Testis (tissue), 3 donors: ENCODE data around the gene TRAPPC12. TPM values are rescaled to one million over a fixed set of nuclear protein-coding genes. Genes with fewer than 3 reads are reported as not detected.

ENCODE experiments used
- DNase-seq: peaks from one replicate; pipeline ENCODE4 v3.0.0-alpha.2; 2019
- H3K27ac ChIP-seq, 2 donors: fragments of 200-600 bp; sonication (generic); one replicate each; pipeline ENCODE4 v1.5.1; 2019
- H3K27me3 ChIP-seq: fragments of 200-600 bp; sonication (generic); one replicate; pipeline ENCODE4 v1.5.1; 2019
- H3K36me3 ChIP-seq: fragments of 200-600 bp; sonication (generic); one replicate; pipeline ENCODE4 v1.5.1; 2017; ENCODE audit warnings: low read depth; ENCODE audit errors: missing control alignments
- H3K4me1 ChIP-seq: fragments of 200-600 bp; sonication (generic); one replicate; pipeline ENCODE4 v1.5.1; 2019
- H3K4me3 ChIP-seq, 2 donors: fragments of 200-600 bp; sonication (generic); one replicate each; pipeline ENCODE4 v1.5.1; 2017 to 2019
- H3K9me3 ChIP-seq: fragments of 200-600 bp; sonication (generic); one replicate; pipeline ENCODE4 v1.5.1; 2017
- POLR2A ChIP-seq: fragments of 450-650 bp; IDR thresholded peaks from one replicate; pipeline ENCODE4 v1.6.1; 2017; ENCODE audit warnings: antibody characterized with exemption, mild to moderate bottlenecking, moderate library complexity
- WGBS, 2 donors: methylation state at CpG; one replicate each; pipeline ENCODE4 v1.1.5; 2018; 5-methylcytosine and 5-hydroxymethylcytosine counted together
- intact Hi-C: fragments of 100-400 bp; cut with DNase I; formaldehyde crosslinking; loops from one replicate; pipeline ENCODE4 v1.15.1; 2023; ENCODE audit warnings: low total_unique reads
- polyA plus RNA-seq: library from polyadenylated mRNA; stranded (reverse); fragments of 350-450 nt; fragmentation: Illumina TruSeq; extraction: RNeasy Lipid Tissue Mini Kit (QIAGEN cat#74804); gene quantifications from one replicate; pipeline ENCODE4 v1.2.3, GENCODE V29; 2014; ENCODE audit warnings: low read depth, low replicate concordance; ENCODE audit not compliant: insufficient read depth
- total RNA-seq, 2 donors: library from RNA; depleted of rRNA; stranded (reverse); fragments of >200 nt; gene quantifications; one replicate each; pipeline ENCODE4 v1.2.3, GENCODE V29; 2016
- TF ChIP-seq, protein P1 (sequence below), 3 experiments: fragments of 450-650 bp in 2 of 3; fragments of 200-600 bp in 1 of 3; sonication (generic) in 1 of 3; IDR thresholded peaks; one replicate each; pipeline ENCODE4 v1.5.1; 2016 to 2019; ENCODE audit warnings: antibody characterized with exemption in 3 of 3, mild to moderate bottlenecking in 2 of 3, moderate library complexity in 1 of 3

Gene TRAPPC12
- total and polyA plus RNA-seq, 3 donors from 2014 or later, result 172 to 406 (median 236) TPM

DNA sequence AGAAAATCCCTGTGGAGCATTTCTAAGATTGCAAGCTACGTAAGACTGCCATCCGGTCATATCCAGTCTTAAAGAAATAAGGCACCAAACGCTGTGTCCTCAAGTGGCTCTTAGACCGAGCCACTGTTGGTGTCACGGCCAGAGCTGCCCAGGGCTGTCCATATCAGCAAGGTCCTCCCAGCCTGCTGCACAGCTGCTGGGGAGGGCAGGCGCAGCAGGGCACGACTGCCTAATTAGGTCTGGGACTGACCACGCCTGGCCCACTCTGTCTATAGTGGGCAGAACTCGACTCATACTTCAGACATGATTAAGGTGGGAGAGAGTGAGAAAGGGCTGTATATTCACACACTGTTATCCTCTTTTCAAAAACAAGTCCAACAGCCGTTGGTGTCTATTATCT, 41.2 kb upstream of the TRAPPC12 start:
- no peak for DNase-seq
- no peaks in the 10 kb centered on the region for H3K27me3 ChIP-seq
- H3K27ac ChIP-seq, result no peak overlapping the region
- TF ChIP-seq POLR2A, result no peak
- TF ChIP-seq, protein P1, sequence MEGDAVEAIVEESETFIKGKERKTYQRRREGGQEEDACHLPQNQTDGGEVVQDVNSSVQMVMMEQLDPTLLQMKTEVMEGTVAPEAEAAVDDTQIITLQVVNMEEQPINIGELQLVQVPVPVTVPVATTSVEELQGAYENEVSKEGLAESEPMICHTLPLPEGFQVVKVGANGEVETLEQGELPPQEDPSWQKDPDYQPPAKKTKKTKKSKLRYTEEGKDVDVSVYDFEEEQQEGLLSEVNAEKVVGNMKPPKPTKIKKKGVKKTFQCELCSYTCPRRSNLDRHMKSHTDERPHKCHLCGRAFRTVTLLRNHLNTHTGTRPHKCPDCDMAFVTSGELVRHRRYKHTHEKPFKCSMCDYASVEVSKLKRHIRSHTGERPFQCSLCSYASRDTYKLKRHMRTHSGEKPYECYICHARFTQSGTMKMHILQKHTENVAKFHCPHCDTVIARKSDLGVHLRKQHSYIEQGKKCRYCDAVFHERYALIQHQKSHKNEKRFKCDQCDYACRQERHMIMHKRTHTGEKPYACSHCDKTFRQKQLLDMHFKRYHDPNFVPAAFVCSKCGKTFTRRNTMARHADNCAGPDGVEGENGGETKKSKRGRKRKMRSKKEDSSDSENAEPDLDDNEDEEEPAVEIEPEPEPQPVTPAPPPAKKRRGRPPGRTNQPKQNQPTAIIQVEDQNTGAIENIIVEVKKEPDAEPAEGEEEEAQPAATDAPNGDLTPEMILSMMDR (IDR thresholded peaks at IDR 0.05), result no peak
- H3K4me1 ChIP-seq, result no peaks in the 10 kb centered on the region
- H3K9me3 ChIP-seq, result no peaks in the 10 kb centered on the region
- no peaks in the 10 kb centered on the region for H3K36me3 ChIP-seq
- no peak overlapping the region for H3K4me3 ChIP-seq
- intact Hi-C loops, result no loop called here
- WGBS, 2 donors, result 85 to 89% methylated on average over 10 of the region's 10 CpGs

DNA sequence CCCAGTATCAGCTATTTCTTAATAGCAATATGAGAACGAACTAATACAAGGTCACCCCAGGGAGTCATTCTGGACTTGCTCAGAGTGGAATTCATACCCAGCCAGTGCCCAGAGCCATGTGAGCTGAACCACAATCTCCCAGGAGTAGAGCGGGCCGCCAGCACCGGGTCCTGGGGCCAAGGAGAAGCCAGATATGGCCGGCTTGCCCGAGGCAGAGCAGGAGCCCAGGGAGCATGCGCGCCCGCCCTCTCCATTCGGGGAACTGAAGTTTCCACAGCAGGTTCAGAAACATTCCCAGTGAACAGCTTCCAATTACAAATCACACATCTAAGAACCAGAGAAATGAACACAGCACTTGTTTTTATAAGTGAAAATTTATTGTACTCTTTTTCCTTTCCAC, 39.4 kb upstream of the TRAPPC12 start:
- H3K27me3 ChIP-seq, result no peaks in the 10 kb centered on the region
- H3K27ac ChIP-seq, result no peak overlapping the region
- peaks cover 6% of the 10 kb centered on the region for H3K4me1 ChIP-seq
- H3K4me3 ChIP-seq, result peak overlapping the region; percentile 9 to 15
- WGBS, 2 donors, result 76% methylated on average over 10 of the region's 10 CpGs
- peak; percentile 58 for DNase-seq
- intact Hi-C loops, result no loop called here
- no peaks in the 10 kb centered on the region for H3K36me3 ChIP-seq
- no peaks in the 10 kb centered on the region for H3K9me3 ChIP-seq
- no peak for TF ChIP-seq POLR2A
- TF ChIP-seq, protein P1 (IDR thresholded peaks at IDR 0.05), result no peak

DNA sequence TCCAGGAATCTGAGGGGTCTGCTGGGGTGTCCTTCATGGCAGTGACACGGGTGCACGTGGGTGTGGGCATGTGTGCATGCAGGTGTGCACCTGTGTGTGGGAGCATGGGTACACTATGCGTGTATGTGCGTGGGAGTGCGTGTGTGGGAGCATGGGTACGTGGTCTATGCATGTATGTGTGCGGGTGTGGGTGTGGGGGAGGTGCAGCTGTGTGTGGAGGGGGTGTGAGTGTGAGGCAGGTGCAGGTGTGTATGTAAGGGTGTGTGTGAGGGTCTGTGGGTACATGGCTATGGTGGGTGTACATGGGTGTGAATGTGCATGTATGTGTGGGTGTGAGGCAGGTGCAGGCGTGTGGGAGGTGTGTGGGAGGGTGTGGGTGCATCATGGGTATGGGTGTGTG, 38.2 kb upstream of the TRAPPC12 start:
- H3K27ac ChIP-seq, result no peak overlapping the region
- TF ChIP-seq POLR2A, result no peak
- TF ChIP-seq, protein P1 (IDR thresholded peaks at IDR 0.05), result no peak
- H3K4me1 ChIP-seq, result peaks cover 6% of the 10 kb centered on the region
- H3K4me3 ChIP-seq, result no peak overlapping the region
- WGBS, 2 donors, result 90 to 96% methylated on average over 7 to 8 of the region's 8 CpGs
- no peaks in the 10 kb centered on the region for H3K36me3 ChIP-seq
- intact Hi-C loops, result no loop called here
- no peaks in the 10 kb centered on the region for H3K9me3 ChIP-seq
- no peaks in the 10 kb centered on the region for H3K27me3 ChIP-seq
- no peak for DNase-seq

DNA sequence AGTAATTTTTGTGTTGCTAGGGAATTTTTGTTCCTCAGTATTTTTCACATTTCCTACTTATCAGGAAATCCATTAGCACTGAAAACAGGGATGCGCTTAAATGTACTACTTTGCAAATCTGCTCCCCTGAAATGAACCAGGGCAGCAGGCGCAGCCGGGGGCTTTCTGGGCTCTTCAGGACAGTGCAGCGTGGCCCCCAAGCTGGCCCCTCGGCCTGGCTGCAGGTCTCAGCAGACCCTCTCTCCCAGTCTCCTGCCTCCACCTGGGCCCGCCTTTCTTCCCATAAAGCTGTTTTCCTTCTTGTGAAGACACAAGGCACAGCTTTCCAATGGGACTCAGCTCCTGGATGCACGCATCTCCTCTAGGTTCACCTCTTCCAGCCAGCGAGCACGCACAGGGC, 37.2 kb upstream of the TRAPPC12 start:
- H3K27me3 ChIP-seq, result no peaks in the 10 kb centered on the region
- no peak overlapping the region for H3K4me3 ChIP-seq
- intact Hi-C loops, result no loop called here
- no peak overlapping the region for H3K27ac ChIP-seq
- no peak for DNase-seq
- 92 to 98% methylated on average over 9 of the region's 9 CpGs for WGBS, 2 donors
- no peaks in the 10 kb centered on the region for H3K36me3 ChIP-seq
- H3K4me1 ChIP-seq, result peaks cover 6% of the 10 kb centered on the region
- H3K9me3 ChIP-seq, result no peaks in the 10 kb centered on the region
- TF ChIP-seq POLR2A, result no peak
- TF ChIP-seq, protein P1 (IDR thresholded peaks at IDR 0.05), result no peak

DNA sequence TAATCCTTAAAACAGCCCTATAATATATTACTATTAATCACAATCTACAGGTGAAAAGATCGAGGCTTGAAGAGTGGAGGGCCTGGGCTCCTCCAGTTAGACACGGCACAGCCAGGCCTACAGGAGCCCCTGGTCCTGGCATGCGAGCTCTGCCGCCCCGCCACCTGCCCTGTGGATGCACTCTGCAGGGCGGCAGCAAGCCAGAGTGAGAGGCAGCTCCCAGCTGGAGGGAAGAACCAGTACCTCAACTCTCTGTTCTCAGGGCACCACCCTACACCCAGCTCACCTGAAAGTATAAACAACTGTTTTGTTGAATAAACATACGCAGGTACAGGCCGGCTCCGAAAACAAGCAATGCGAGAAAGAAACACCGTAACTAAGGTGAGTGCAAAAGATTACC, 36.5 kb upstream of the TRAPPC12 start:
- Histone ChIP-seq H3K27ac (no peak overlapping the region), H3K4me3 (no peak overlapping the region), H3K9me3 (no peaks in the 10 kb centered on the region), H3K27me3 (no peaks in the 10 kb centered on the region), H3K4me1 (peaks cover 6% of the 10 kb centered on the region), H3K36me3 (no peaks in the 10 kb centered on the region)
- intact Hi-C loops, result no loop called here
- no peak for DNase-seq
- WGBS, 2 donors, result 83 to 92% methylated on average over 11 of the region's 11 CpGs
- TF ChIP-seq, protein P1 (IDR thresholded peaks at IDR 0.05), result no peak
- no peak for TF ChIP-seq POLR2A
